GM12801 (cell line): ENCODE data around the gene KCTD16.

Experiments used
- CTCF ChIP-seq: IDR thresholded peaks from one replicate; pipeline ENCODE4 v1.5.1; 2011; ENCODE audit warnings: control low read depth; ENCODE audit not compliant: insufficient read length; ENCODE audit errors: extremely low read depth

Gene KCTD16

DNA sequence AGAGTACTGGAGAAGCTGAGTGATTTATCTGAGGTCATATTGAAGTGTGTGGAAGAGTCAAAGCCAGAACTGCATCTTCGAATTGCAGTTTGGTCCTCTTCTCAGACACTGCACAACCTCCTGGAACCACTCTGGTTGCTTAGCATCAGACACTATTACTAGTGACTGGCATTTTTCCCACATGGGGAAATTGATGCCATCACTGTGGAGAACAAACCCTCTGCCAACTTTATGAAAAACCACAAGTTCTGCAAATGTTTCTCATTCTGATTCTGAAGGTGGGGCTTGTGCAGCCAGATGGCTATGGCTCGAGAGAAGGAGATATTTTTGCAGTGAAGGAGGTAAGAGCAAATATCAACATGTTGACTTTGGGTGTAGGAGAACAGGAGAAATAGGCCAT, 67.2 kb downstream of the KCTD16 start:
- TF ChIP-seq CTCF = no peak

DNA sequence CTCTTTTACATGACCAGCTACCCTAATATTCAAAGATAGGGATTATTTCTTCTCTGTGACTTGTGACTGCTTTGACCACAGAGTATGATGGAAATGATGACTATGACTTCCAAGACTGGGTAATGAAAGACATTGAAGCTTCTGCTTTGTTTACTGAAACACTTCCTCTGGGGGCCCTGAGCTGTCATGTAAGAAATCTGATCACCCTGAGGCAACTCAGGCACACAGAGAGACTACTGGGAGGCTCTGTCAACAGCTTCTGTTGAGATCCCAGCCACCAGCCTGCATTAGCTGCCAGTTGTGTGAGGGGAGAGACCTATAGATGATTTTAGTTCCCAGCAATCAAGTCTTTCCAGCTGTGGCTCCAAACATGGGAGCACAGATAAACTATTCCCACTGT, 76.5 kb downstream of the KCTD16 start:
- TF ChIP-seq CTCF = no peak

DNA sequence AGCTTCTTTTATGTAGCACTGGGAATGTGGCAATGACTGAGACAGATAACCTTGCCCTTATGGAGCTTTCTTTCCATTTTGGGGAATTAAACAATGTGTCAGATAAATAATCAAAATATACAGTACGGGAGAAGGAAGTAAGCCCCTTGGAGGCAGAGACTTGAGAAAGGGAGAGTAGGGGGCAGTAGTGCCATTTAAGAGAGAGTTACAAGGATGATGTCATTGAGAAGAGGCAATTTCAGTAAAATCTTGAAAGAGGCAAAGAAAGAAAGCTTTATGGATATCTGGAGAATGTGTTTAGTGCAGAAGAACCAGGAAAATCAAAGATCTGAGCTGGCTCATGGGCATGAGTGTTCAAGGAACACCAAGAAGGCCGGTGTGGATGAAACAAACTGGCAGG, 77.3 kb downstream of the KCTD16 start:
- TF ChIP-seq CTCF = no peak

GRCh38 chr5:144249755-144250464, 79.2 kb downstream of the KCTD16 start:
- TF ChIP-seq CTCF = no peak

DNA sequence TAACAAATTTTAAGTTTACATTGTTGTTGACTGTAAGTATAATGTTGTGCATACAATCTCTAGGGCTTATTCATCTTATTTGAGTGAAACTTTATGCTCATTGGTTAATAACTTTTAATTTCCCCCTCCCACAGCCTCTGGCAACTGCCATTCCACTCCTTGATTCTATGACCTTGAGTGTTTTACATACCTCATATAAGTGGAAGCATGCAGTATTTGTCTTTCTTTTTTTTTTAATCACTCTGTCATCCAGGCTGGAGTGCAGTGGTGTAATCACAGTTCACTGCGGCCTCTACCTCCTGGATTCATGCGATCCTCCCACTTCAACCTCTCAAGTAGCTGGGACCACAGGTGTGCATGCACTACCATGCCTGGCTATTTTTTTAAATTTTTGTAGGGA, 83.9 kb downstream of the KCTD16 start:
- no peak for TF ChIP-seq CTCF

DNA sequence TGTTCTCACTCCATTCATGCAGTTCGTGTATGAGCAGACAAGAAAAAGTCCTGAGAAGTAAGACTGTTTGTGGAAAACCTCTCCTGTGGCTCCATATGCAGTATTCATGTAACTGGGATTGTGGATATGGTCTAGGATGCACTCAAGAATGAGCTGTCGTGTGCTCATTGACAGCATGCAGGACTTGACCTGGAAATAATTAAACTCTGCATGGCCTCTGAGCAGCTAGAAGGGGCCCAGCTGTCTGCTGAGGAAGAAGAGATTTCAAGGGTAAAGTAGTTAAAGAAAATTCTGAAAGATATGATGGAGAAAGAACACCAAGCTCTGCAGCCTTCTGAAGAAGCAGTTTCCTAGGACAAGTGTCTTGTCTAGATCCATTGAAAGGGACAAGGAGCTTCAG, 89.4 kb downstream of the KCTD16 start:
- no peak for TF ChIP-seq CTCF

- no peak for TF ChIP-seq CTCF
Measured at GRCh38 chr5:144265643-144266247, 95.1 kb downstream of the KCTD16 start.
